GM23338 (cell line): ENCODE results near the gene SYNE1.

Experiments
- CREB1 ChIP-seq: fragments of 250-450 bp; sonication (Bioruptor Pico); IDR thresholded peaks from 2 replicates; pipeline ENCODE4 v1.5.0; 2020; ENCODE audit warnings: low read depth, mild to moderate bottlenecking, moderate library complexity
- EZH2 ChIP-seq: fragments of 200-600 bp; sonication (generic); IDR thresholded peaks from one replicate; pipeline ENCODE4 v1.8.0; 2017; ENCODE audit warnings: antibody characterized with exemption, mild to moderate bottlenecking, low read depth; ENCODE audit not compliant: unreplicated experiment
- EZH2phosphoT487 ChIP-seq: fragments of 200-600 bp; sonication (generic); IDR thresholded peaks from one replicate; pipeline ENCODE4 v1.8.1; 2018; ENCODE audit warnings: antibody characterized with exemption; ENCODE audit not compliant: unreplicated experiment
- JUNB ChIP-seq: IDR thresholded peaks from one replicate; pipeline ENCODE4 v1.6.1; 2016; ENCODE audit warnings: antibody characterized with exemption; ENCODE audit not compliant: unreplicated experiment
- POLR2AphosphoS5 ChIP-seq: IDR thresholded peaks from 2 replicates; pipeline ENCODE4 v1.6.1; 2016; ENCODE audit warnings: antibody characterized with exemption, low read depth
- ZNF114 ChIP-seq: fragments of 250-450 bp; sonication (Bioruptor Pico); IDR thresholded peaks from 2 replicates; pipeline ENCODE4 v1.5.0; 2020; ENCODE audit warnings: mild to moderate bottlenecking, moderate library complexity
- TF ChIP-seq, protein P1 (sequence below), 2 experiments: fragments of 200-600 bp in 1 of 2; sonication (generic) in 1 of 2; conservative IDR thresholded peaks; 2 replicates each; pipeline versions ENCODE4 v1.5.1 to v1.6.1; 2016 to 2017; ENCODE audit warnings: antibody characterized with exemption in 2 of 2, low read depth in 2 of 2, mild to moderate bottlenecking in 2 of 2, moderate library complexity in 1 of 2
- TF ChIP-seq, protein P2 (sequence below): IDR thresholded peaks from one replicate; pipeline ENCODE4 v1.6.1; 2018; ENCODE audit warnings: antibody characterized with exemption; ENCODE audit not compliant: unreplicated experiment
- TF ChIP-seq, protein P3 (sequence below): IDR thresholded peaks from 2 replicates; pipeline ENCODE4 v1.6.1; 2016; ENCODE audit warnings: antibody characterized with exemption
- TF ChIP-seq, protein P4 (sequence below): fragments of 250-450 bp; sonication (Bioruptor Pico); IDR thresholded peaks from 2 replicates; pipeline ENCODE4 v1.5.0; 2020; ENCODE audit warnings: mild to moderate bottlenecking, moderate library complexity

DNA sequence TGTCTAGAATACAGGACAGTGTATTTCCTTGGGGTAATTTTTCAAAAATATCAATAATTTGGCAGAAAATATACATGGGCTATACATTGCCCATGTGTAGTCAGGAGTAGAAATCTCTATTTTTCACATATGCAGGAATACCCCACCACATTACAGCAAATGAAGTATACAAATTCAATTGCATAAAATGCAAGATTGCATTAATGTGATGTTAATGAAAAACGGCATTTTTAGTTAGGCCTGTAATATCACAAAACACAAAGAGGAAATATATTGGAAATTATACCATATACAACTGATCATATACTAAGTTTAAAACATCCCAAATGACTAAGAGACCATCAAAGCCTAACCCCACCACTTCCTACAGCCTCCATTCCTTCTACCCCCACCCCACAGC, 154.9 kb downstream of the SYNE1 start:
- TF ChIP-seq, protein P1, sequence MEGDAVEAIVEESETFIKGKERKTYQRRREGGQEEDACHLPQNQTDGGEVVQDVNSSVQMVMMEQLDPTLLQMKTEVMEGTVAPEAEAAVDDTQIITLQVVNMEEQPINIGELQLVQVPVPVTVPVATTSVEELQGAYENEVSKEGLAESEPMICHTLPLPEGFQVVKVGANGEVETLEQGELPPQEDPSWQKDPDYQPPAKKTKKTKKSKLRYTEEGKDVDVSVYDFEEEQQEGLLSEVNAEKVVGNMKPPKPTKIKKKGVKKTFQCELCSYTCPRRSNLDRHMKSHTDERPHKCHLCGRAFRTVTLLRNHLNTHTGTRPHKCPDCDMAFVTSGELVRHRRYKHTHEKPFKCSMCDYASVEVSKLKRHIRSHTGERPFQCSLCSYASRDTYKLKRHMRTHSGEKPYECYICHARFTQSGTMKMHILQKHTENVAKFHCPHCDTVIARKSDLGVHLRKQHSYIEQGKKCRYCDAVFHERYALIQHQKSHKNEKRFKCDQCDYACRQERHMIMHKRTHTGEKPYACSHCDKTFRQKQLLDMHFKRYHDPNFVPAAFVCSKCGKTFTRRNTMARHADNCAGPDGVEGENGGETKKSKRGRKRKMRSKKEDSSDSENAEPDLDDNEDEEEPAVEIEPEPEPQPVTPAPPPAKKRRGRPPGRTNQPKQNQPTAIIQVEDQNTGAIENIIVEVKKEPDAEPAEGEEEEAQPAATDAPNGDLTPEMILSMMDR (conservative IDR thresholded peaks at IDR 0.05; ENCODE audit: low read depth in 2 of 2), result no peak
- TF ChIP-seq CREB1, result no peak
- no peak for TF ChIP-seq EZH2phosphoT487
- TF ChIP-seq, protein P2, sequence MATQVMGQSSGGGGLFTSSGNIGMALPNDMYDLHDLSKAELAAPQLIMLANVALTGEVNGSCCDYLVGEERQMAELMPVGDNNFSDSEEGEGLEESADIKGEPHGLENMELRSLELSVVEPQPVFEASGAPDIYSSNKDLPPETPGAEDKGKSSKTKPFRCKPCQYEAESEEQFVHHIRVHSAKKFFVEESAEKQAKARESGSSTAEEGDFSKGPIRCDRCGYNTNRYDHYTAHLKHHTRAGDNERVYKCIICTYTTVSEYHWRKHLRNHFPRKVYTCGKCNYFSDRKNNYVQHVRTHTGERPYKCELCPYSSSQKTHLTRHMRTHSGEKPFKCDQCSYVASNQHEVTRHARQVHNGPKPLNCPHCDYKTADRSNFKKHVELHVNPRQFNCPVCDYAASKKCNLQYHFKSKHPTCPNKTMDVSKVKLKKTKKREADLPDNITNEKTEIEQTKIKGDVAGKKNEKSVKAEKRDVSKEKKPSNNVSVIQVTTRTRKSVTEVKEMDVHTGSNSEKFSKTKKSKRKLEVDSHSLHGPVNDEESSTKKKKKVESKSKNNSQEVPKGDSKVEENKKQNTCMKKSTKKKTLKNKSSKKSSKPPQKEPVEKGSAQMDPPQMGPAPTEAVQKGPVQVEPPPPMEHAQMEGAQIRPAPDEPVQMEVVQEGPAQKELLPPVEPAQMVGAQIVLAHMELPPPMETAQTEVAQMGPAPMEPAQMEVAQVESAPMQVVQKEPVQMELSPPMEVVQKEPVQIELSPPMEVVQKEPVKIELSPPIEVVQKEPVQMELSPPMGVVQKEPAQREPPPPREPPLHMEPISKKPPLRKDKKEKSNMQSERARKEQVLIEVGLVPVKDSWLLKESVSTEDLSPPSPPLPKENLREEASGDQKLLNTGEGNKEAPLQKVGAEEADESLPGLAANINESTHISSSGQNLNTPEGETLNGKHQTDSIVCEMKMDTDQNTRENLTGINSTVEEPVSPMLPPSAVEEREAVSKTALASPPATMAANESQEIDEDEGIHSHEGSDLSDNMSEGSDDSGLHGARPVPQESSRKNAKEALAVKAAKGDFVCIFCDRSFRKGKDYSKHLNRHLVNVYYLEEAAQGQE, result no peak
- no peak for TF ChIP-seq POLR2AphosphoS5
- TF ChIP-seq JUNB, result no peak
- TF ChIP-seq, protein P3, sequence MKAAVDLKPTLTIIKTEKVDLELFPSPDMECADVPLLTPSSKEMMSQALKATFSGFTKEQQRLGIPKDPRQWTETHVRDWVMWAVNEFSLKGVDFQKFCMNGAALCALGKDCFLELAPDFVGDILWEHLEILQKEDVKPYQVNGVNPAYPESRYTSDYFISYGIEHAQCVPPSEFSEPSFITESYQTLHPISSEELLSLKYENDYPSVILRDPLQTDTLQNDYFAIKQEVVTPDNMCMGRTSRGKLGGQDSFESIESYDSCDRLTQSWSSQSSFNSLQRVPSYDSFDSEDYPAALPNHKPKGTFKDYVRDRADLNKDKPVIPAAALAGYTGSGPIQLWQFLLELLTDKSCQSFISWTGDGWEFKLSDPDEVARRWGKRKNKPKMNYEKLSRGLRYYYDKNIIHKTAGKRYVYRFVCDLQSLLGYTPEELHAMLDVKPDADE, result no peak
- TF ChIP-seq EZH2, result no peak
- no peak for TF ChIP-seq ZNF114 (CRISPR knock-in tag)
- TF ChIP-seq, protein P4, sequence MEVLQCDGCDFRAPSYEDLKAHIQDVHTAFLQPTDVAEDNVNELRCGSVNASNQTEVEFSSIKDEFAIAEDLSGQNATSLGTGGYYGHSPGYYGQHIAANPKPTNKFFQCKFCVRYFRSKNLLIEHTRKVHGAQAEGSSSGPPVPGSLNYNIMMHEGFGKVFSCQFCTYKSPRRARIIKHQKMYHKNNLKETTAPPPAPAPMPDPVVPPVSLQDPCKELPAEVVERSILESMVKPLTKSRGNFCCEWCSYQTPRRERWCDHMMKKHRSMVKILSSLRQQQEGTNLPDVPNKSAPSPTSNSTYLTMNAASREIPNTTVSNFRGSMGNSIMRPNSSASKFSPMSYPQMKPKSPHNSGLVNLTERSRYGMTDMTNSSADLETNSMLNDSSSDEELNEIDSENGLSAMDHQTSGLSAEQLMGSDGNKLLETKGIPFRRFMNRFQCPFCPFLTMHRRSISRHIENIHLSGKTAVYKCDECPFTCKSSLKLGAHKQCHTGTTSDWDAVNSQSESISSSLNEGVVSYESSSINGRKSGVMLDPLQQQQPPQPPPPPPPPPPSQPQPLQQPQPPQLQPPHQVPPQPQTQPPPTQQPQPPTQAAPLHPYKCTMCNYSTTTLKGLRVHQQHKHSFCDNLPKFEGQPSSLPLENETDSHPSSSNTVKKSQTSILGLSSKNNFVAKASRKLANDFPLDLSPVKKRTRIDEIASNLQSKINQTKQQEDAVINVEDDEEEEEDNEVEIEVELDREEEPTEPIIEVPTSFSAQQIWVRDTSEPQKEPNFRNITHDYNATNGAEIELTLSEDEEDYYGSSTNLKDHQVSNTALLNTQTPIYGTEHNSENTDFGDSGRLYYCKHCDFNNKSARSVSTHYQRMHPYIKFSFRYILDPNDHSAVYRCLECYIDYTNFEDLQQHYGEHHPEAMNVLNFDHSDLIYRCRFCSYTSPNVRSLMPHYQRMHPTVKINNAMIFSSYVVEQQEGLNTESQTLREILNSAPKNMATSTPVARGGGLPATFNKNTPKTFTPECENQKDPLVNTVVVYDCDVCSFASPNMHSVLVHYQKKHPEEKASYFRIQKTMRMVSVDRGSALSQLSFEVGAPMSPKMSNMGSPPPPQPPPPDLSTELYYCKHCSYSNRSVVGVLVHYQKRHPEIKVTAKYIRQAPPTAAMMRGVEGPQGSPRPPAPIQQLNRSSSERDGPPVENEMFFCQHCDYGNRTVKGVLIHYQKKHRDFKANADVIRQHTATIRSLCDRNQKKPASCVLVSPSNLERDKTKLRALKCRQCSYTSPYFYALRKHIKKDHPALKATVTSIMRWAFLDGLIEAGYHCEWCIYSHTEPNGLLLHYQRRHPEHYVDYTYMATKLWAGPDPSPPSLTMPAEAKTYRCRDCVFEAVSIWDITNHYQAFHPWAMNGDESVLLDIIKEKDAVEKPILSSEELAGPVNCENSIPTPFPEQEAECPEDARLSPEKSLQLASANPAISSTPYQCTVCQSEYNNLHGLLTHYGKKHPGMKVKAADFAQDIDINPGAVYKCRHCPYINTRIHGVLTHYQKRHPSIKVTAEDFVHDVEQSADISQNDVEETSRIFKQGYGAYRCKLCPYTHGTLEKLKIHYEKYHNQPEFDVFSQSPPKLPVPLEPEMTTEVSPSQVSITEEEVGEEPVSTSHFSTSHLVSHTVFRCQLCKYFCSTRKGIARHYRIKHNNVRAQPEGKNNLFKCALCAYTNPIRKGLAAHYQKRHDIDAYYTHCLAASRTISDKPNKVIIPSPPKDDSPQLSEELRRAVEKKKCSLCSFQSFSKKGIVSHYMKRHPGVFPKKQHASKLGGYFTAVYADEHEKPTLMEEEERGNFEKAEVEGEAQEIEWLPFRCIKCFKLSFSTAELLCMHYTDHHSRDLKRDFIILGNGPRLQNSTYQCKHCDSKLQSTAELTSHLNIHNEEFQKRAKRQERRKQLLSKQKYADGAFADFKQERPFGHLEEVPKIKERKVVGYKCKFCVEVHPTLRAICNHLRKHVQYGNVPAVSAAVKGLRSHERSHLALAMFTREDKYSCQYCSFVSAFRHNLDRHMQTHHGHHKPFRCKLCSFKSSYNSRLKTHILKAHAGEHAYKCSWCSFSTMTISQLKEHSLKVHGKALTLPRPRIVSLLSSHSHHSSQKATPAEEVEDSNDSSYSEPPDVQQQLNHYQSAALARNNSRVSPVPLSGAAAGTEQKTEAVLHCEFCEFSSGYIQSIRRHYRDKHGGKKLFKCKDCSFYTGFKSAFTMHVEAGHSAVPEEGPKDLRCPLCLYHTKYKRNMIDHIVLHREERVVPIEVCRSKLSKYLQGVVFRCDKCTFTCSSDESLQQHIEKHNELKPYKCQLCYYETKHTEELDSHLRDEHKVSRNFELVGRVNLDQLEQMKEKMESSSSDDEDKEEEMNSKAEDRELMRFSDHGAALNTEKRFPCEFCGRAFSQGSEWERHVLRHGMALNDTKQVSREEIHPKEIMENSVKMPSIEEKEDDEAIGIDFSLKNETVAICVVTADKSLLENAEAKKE, result no peak
